ENCODE results near the gene IQGAP2. TPM values are rescaled to one million over a fixed set of nuclear protein-coding genes. Genes with fewer than 3 reads are reported as not detected.

Gene IQGAP2
- polyA plus RNA-seq, 1 experiment: 0.01 TPM

GRCh38 chr5:76470976-76471375 lies 67.9 kb downstream of the IQGAP2 start:
- H3K36me3 ChIP-seq (ENCODE audit: control insufficient read depth, insufficient read depth, low read length): no peaks in the 10 kb centered on the region
- no peak overlapping the region for H3K4me3 ChIP-seq (ENCODE audit: low read depth, low read length)
- TF ChIP-seq CTCF (IDR thresholded peaks at IDR 0.05; ENCODE audit: insufficient read depth, low read depth, low read length): no peak
- DNase-seq (ENCODE audit: low read depth): no peak
- POLR2A ChIA-PET: no interaction called here
- no peaks in the 10 kb centered on the region for H3K27me3 ChIP-seq (ENCODE audit: control insufficient read depth, insufficient read depth, low read length)
- CTCF ChIA-PET: no interaction called here

DNA sequence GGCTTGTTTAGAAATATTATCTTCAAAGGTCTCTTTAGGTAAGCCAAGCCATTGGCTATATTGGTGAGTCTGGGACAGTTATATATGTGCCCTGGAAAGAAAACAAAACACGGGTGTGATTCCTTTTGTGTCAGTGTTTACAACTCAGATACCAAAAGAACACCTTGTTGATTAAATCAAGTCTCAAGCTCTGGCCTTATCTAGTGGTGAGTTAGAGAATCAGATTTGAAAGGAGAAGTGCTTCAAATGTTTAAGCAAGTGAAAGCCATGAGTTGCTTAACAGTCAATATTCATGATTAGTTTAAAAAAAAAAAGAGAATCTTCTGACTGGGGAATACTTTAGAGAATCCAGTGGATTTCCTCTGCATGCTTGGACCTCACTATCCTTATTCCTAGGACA lies 68.3 kb downstream of the IQGAP2 start:
- POLR2A ChIA-PET: no interaction called here
- Histone ChIP-seq H3K4me3 (ENCODE audit: low read depth, low read length) (no peak overlapping the region), H3K27me3 (ENCODE audit: control insufficient read depth, insufficient read depth, low read length) (no peaks in the 10 kb centered on the region), H3K36me3 (ENCODE audit: control insufficient read depth, insufficient read depth, low read length) (no peaks in the 10 kb centered on the region)
- CTCF ChIA-PET: no interaction called here
- no peak for DNase-seq (ENCODE audit: low read depth)
- no peak for TF ChIP-seq CTCF (IDR thresholded peaks at IDR 0.05; ENCODE audit: insufficient read depth, low read depth, low read length)

DNA sequence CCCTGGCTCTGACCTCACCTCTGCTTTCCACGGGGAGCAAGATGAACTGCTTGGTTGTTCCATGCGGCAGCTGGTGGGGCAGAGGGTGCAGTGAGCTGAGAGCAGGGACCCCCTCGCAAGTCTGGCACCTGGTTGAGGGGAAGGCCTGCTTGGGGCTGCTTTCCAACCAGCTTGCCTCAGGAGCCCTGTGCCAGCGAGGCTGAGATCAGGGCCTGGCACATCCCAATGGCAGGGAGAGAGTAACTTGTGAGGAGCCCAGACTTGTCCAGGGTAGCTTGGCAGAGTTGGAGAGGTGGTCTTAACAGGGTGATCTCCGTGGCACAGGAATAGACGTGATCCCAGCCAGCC lies 68.9 kb downstream of the IQGAP2 start:
- POLR2A ChIA-PET: no interaction called here

GRCh38 chr5:76472335-76473008 lies 69.4 kb downstream of the IQGAP2 start:
- H3K4me3 ChIP-seq (ENCODE audit: low read depth, low read length): no peak overlapping the region
- no peak for TF ChIP-seq CTCF (IDR thresholded peaks at IDR 0.05; ENCODE audit: insufficient read depth, low read depth, low read length)
- H3K36me3 ChIP-seq (ENCODE audit: control insufficient read depth, insufficient read depth, low read length): no peaks in the 10 kb centered on the region
- ChIA-PET POLR2A (no interaction called here), CTCF (no interaction called here)
- no peak for DNase-seq (ENCODE audit: low read depth)
- no peaks in the 10 kb centered on the region for H3K27me3 ChIP-seq (ENCODE audit: control insufficient read depth, insufficient read depth, low read length)

More for the DNA sequence above, 68.9 kb downstream of the IQGAP2 start:
- H3K4me3 ChIP-seq (ENCODE audit: low read depth, low read length): no peak overlapping the region
- no peak for DNase-seq (ENCODE audit: low read depth)
- no peaks in the 10 kb centered on the region for H3K36me3 ChIP-seq (ENCODE audit: control insufficient read depth, insufficient read depth, low read length)
- TF ChIP-seq CTCF (IDR thresholded peaks at IDR 0.05; ENCODE audit: insufficient read depth, low read depth, low read length): no peak
- CTCF ChIA-PET: no interaction called here
- no peaks in the 10 kb centered on the region for H3K27me3 ChIP-seq (ENCODE audit: control insufficient read depth, insufficient read depth, low read length)

DNA sequence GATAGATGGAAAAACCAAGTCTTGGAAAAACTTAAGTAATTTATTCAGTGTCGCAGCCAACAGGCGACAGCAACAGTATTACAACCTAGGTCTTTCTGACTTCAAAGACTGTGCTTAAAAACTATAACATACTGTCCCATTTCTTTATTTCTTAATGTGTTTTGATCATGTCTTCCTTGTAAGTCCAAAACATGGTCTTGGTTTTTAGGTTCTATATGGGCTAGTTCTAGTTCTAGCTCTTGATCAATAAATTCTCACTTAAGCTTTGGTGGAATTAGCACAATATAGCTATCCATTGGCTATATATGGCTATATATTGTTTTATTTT lies 69.9 kb downstream of the IQGAP2 start:
- H3K36me3 ChIP-seq (ENCODE audit: control insufficient read depth, insufficient read depth, low read length): no peaks in the 10 kb centered on the region
- POLR2A ChIA-PET: no interaction called here
- no peaks in the 10 kb centered on the region for H3K27me3 ChIP-seq (ENCODE audit: control insufficient read depth, insufficient read depth, low read length)
- no peak overlapping the region for H3K4me3 ChIP-seq (ENCODE audit: low read depth, low read length)
- CTCF ChIA-PET: no interaction called here
- TF ChIP-seq CTCF (IDR thresholded peaks at IDR 0.05; ENCODE audit: insufficient read depth, low read depth, low read length): no peak
- DNase-seq (ENCODE audit: low read depth): no peak
